ENCODE data around the gene PARD6G. TPM values are rescaled to one million over a fixed set of nuclear protein-coding genes. Genes with fewer than 3 reads are reported as not detected.

Gene PARD6G
- total and polyA plus RNA-seq, 2 of the 13 experiments (the other 11 are each of a cell fraction or from before 2014, with no cell fraction given): 3.6 to 7.4 TPM

- 39% methylated on average over 10 of the region's 10 CpGs for WGBS (ENCODE audit: low lambda C conversion rate)
- H3K27ac ChIP-seq (ENCODE audit: extremely low read length, insufficient read depth, low read length): no peak overlapping the region
- CTCF ChIA-PET (ENCODE audit: low intra/inter-chr PET ratio, low total read pairs): no interaction called here
- no peak overlapping the region for H3K9ac ChIP-seq (ENCODE audit: insufficient read depth, low read depth, low read length)
- in situ Hi-C loops (cut with HindIII; ENCODE audit: extremely low pct_ligation_motif_present, low pct_unique_long_range_greater_than_20kb) (loop anchor here (10.0 kb wide), 1 partner anchor 173 kb away; no protein-coding TSS in a partner anchor), intact Hi-C loops (cut with micrococcal nuclease; ENCODE audit: unreplicated experiment) (no loop called here)
- DNase-seq (ENCODE audit: low spot score) (no peak), FAIRE-seq (no peak), ATAC-seq (no peak)
- H3K36me3 ChIP-seq (replicated peaks in 1 of 2; ENCODE audit: control insufficient read depth in 1 of 2, insufficient read depth in 2 of 2, low read length in 2 of 2): no peaks in the 10 kb centered on the region
- peak overlapping the region; percentile 20 to 51 (median 27); a peak in 3 of 6 replicates for H3K4me3 ChIP-seq (replicated peaks in 1 of 3; ENCODE audit: insufficient read depth in 1 of 3, low read depth in 2 of 3, low read length in 3 of 3)
- POLR2A ChIA-PET: no interaction called here
- no peak overlapping the region for H2AFZ ChIP-seq (ENCODE audit: low read length)
- peaks cover 83% of the 10 kb centered on the region for H3K4me1 ChIP-seq (ENCODE audit: insufficient read depth, low read length)
- H3K9me3 ChIP-seq (ENCODE audit: low read length): no peaks in the 10 kb centered on the region
- H3K27me3 ChIP-seq (ENCODE audit: control insufficient read depth in 1 of 2, insufficient read depth in 2 of 2, low read length in 2 of 2): no peaks in the 10 kb centered on the region
- H3K79me2 ChIP-seq (ENCODE audit: insufficient read depth, low read length): peaks cover 30% of the 10 kb centered on the region
- peak overlapping the region; percentile 87 for H3K4me2 ChIP-seq (ENCODE audit: low read depth, low read length)
- no peak for TF ChIP-seq BCLAF1 (IDR thresholded peaks at IDR 0.05)
- 0 out of 2 replicates have a peak, but pooled peaks have one; percentile 11 for TF ChIP-seq PATZ1 (CRISPR knock-in tag; IDR thresholded peaks at IDR 0.05)
- no peak for TF ChIP-seq BCL3 (CRISPR knock-in tag; IDR thresholded peaks at IDR 0.05)
- TF ChIP-seq NFRKB (IDR thresholded peaks at IDR 0.05): no peak
- BruUV-seq (replicated peaks): no TSS peak
- H4K20me1 ChIP-seq (ENCODE audit: insufficient read depth, low read length): peaks cover 25% of the 10 kb centered on the region
These were observed 139.9 kb downstream of the PARD6G start for GRCh38 chr18:80107426-80107825.

Other genes starting within 250 kb of the PARD6G start
- 42.2 and 42.4 TPM in 2 replicates for gene RBFA, start 213.1 kb downstream of the PARD6G start, total RNA-seq (2016; rRNA removed; fragmentation: Illumina TruSeq; extraction: Trizol)
- gene RBFA, start 213.1 kb downstream of the PARD6G start, polyA plus RNA-seq (2011; rRNA removed): 29.7 and 31.7 TPM in 2 replicates
- gene ADNP2, start 138.3 kb downstream of the PARD6G start, total RNA-seq (2016; rRNA removed; fragmentation: Illumina TruSeq; extraction: Trizol): 25.5 and 28.6 TPM in 2 replicates
- gene ADNP2, start 138.3 kb downstream of the PARD6G start, polyA plus RNA-seq (2011; rRNA removed): 9.9 and 10.8 TPM in 2 replicates

Data from HepG2 (cell line).